M059J (cell line): ENCODE data around the gene CHGA. TPM values are rescaled to one million over a fixed set of nuclear protein-coding genes. Genes with fewer than 3 reads are reported as not detected.
A peak's percentile ranks its signal among the peaks of the same experiment; 100 is the strongest.

Source experiments
- DNase-seq: peaks from one replicate; pipeline ENCODE4 v3.0.0-alpha.2; 2012; ENCODE audit warnings: low read depth
- total RNA-seq: library from RNA; depleted of rRNA; stranded (reverse); fragments of >200 nt; shearing (Covaris generic); gene quantifications from 2 replicates; pipeline ENCODE4 v1.2.3, GENCODE V29; 2014

Gene CHGA
- total RNA-seq, 1 experiment from 2014 or later, result not detected

DNA sequence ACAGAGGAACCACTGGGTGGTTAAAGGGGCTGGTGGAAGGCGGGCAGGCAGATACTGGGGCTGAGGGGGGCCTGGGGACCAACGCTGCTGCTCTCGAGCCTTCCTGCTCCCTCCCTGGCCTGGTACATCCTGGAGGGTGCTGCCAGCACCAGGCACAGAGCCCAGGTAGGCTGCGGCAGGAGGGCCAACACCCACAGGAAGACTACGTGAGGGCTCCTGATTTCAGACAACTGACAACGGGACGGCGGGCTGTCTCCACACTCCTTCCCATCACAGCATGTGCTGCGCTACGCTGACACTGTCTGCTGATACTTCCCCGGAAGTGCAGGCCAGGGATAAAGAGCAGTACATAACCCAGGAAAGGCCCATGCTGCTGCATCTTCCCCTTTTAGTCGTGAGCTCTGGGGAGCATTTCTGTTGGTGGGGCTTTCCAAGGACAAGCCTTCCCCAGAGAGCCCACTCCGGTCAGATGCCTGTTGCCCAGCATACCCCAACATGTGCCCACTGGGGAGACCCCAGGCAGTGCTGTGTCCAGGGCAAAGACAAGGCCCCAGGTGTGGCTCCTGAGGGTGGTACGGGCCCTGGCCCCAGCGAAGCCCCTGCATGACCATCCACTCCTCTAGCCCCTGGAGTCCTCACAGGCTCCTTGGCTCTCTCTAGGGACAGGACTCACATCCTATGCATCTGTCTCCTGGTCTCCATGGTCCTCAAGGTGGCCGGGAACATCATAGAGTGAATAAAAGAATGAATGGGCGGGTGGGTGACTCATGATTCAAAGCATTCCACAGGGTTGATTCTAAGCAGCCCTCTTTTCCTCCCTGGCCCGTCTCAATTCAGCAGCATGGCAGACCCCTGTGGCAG lies 38.0 kb downstream of the CHGA start:
- peak; percentile 38 for DNase-seq

DNA sequence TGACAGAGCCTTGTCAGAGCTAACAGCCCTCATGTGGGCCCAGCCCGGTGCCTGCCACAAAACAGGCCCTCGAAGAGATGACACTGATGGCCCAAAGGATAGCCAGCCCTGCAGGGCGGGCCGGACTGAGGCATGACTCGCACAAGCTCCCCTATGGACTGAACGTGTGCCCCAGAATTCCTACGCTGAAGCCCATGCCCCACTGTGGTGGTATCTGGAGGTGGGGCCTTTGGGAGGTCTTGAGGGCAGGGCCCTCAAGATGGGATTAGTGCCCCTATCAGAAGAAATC lies 38.6 kb downstream of the CHGA start:
- DNase-seq, result no peak

DNA sequence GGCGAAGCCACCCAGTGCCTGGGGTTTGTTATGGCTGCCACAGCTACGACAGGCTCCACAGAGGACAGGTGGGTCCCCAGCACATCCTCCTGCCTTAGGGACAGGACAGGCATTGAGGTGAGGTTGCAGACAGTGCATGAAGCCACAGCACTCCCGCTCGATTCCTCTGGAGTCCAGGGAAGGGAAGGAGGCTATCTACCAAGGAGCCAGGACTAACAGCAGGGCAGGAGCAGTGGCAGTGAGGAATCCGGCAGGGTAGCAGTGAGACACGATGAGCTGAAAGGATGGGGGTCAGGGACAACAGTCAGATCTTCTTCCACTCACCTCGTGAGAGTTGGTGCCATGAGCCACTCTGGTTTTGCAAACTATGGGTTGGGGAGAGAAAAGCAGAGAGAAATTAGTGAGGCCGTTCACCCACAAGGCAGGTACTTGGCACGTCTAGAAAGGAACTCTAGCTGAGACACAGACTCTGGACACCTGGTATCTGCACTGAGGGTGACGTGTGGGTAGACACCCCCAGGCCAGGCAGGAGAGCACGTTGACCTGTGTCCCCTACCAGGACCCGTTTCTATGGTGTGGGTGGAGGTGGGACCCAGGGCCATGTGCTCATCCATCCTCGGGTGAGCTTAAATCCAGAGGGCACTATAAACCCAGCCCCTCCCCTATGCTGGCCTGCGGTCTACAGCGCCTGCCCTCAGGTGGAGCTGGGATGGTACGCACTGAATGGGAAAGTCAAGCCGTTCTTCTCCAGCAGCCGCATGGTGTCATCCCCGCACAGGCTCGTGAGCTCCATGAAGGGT lies 39.3 kb downstream of the CHGA start:
- no peak for DNase-seq

DNA sequence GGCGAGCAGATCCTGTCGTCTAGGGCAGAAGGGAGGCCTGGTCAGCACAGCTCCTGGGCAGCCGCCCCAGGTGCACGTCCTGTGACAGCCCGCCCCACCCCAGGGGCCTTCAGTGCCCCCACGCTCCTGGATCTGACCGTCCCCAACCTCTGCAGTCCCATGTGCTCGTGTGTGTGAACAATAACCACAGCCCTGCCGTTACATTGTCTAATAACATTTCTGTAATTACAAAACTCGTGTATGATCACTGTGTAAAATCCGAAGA lies 39.8 kb downstream of the CHGA start:
- no peak for DNase-seq

DNA sequence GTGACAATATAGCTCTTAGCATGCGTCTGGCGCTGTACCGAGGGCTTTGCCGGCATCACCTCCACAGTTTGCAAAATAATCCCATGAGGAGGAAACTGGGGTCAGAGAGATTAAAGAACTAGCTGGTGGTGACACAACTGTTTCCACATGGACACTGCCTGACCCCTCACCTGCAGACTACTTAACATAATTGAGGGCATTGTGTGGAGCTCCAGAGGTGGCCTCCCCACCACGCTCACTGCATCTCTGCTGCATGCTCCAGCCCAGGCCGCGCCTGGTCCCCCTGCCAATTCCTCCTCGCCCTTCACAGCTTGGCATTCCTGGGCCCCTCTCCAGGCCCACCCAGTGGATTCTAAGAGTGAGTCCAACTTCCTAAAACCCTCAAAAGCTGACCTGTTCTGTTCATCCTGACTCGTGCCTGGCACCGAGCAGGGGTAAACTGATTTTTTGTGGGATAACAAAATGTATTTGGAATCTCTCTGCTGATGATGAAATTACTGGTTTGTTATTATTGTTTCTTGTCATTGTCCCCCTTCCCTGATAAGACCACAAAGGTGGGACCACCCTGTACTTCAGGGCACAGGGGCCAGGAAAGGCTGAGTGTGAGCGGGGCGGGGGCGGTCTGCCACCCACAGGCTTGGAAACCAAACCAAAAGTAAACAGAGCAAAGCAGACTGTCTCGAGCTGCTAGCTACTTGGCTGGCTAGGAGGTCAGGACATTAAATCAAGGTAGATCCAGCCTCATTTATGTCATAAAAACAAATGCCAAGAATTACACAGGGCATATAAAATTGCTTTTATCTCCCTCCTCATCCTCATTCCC lies 40.6 kb downstream of the CHGA start:
- DNase-seq, result no peak

DNA sequence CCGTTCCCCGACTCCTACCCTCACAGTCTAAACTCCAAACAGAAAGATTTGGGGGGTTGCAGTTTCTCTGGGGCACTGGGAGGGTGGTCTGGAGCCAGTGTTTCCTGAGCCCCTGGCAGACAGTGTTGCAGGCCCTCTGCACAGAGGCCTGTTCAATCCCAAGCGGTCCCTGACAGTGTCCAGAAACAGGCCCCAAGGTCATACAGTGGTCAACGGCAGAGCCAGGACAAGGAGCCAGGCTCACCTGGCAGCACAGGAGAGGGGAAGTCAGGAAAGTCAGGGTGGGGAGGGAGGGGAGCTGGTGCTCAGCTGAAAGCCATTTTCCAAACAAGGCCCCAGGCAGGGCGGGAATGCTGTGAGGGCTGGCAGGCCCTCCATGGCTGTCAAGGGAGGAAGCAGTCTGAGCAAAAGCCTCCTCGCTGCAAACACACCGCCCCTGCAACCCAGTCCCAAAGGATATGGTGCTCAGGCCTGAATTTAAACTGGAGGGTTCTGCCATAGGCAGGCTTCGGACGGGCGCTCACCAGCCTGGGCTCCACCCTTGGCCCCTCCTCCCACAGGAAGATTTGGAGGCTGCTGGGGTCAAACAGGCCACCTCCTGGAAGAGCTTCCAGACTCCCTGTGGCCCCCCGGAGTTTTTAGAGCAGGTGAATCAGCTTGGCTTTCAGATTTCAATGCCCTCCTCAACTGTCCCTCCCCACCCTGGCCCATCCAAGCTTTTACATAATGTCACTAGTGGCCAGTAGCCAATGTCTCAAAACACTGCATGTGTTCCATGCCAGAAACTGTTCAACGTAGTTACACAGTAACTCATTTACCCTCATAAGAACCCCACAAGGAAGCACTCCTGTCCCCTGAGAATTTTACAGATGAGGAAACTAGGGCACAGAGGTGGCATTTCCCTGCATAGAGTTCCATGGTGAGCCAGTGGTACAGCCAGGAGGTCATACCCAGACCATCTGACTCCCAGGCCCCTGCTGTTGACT lies 41.5 kb downstream of the CHGA start:
- no peak for DNase-seq

DNA sequence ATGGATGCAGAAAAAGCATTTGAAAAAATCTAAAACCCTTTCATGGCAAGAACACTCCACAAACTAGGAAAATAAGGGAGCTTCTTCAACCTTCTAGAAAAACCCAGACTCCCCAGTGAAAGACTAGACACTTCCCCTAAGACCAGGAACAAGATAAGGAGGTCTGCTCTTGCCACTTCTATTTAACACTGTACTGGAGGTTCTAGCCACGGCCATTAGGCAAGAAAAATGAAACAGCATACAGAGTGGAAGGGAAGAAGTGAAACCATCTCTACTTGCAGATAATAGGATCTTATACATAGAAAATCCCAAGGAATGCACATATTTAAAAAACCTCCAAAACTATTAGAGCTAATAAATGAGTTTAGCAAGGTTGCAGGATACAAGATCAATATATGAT lies 42.3 kb downstream of the CHGA start:
- DNase-seq, result no peak

DNA sequence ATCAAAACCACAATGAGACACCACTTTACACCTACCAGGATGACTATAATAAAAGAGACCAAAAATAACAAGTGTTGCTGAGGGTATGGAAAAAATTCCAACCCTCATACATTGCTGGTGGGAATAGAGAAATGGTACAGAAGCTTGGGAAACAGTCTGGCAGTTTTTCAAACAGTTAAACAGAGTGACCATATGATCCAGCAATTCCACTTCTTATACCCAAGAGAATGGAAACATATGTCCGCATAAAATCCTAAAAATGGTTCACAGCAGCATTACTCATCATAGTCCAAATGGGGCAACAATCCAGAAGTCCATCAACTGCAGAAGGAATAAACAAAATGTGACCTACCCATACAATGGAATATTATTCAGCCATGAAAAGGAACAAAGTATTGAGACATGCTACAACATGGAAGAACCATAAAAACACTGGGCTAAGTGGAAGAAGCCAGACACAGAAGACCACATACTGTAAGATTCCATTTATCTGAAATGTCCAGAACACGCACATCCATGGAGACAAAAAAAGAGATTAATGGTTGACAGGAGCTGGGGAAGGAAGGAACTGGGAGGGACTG lies 44.5 kb downstream of the CHGA start:
- no peak for DNase-seq

DNA sequence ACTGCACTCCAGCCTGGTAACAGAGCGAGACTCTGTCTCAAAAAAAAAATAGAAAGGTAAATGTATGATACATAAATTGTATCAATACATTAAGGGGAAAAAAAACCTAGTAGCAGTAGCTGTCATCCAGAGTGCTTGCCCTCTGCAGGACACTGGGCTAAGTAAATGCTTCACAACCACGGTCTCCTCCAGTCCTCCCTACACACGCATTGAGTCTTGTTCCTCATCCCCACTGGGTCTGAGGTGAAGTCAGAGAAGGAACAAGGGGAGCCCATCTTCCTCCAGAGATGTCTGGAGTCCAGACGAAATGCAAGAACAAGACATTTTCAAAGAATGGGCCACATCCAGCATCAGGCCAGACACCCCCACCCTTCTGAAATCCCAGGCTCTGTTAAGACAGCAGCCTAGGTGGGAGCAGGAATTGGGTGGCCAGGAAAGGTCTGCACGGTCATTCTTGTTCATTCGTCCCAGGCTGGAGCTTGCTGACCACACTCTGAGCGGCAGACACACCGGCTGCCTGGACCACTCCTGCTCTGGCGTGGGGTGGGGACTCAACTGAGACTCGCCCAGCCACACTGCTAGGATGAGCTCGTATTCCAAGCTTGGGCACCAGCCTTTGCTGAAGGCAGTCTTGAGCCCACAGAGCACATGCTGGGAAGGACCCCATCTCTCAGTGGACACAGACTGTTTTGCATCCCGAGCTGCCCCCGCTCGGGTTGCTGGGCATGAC lies 45.5 kb downstream of the CHGA start:
- no peak for DNase-seq

DNA sequence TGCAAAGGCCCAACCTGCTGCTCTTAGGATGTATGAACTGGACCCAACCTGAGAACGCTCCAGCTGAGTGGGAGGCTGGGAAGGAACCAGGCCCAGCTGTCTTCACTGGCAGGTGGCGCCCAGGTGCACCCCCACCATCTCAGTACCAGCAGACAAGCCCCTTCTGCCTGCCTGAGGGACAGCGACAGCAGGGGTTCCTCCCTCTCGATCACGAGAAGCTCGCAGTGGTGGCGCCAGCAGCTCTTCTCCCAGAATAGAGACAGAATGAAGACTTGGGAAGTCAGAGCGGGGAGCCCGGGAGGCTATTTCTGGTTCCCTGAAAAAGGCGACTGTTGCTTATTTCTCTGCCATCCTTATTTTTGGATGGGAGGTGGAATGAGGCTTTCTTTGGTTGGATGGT lies 46.5 kb downstream of the CHGA start:
- DNase-seq, result no peak

DNA sequence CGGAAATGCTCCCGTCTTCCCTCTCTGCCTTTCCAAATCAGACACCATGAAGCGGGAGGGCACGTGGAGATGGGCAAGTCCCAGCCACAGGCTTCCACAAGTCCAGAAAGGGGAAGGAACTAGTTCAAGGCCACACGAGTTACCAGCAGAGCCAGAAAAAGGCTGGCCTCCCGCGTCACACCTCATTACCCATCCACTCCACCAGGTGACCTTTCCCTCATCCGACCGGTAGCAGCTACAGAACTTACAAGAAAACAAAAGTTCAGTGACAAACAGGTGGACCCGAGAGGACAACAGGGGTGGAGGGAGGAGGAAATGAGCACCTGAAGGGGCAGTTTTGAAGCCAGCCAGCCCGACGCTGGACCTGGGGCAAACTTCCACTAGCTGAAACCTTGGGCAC lies 46.9 kb downstream of the CHGA start:
- DNase-seq, result no peak

DNA sequence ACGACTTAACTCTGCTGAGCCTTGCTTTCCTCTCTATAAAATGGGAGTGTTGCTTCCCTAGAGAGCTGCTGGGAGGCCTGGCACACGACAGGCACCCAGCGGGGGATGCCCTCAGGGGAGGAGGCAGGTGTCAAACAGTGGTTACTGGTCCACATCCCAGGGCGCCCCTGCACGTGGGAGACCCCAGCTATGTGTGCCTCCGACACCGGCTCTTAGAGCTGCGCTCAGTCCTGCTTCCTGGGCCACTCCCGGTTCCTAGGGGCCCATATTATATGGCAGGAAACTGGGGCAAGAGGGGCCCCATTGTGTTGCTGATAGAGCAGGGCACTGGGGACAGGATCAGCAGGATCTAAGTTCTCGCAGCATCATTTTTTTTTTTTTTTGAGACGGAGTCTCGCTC lies 47.3 kb downstream of the CHGA start:
- DNase-seq, result no peak

DNA sequence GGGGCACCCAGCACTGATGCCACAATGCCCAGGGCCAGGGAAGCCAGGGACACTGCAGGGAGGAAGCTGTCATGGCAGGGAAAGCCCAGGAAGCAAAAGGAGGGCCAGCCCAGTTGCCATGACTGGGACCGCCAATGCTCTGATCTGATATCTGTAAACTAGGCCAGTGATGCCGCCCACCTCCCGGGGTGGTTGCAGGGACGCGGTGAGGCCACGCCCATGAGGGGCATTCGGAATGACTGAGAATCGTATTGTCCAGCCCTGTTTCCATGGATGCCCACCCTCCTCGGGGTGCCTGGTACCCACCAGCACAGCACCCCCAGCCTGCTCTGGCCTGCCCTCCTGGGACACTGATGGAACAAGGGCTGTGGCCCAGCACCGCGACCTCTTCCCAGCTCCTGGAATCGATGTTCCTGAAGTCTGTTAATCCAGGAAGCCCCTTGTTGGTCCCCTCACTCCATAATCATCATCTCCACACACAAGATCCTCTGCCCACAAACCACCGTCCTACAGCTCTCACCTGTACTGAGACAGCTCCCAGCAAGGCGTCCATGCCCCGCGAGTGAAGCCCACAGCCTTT lies 48.7 kb downstream of the CHGA start:
- DNase-seq, result no peak

DNA sequence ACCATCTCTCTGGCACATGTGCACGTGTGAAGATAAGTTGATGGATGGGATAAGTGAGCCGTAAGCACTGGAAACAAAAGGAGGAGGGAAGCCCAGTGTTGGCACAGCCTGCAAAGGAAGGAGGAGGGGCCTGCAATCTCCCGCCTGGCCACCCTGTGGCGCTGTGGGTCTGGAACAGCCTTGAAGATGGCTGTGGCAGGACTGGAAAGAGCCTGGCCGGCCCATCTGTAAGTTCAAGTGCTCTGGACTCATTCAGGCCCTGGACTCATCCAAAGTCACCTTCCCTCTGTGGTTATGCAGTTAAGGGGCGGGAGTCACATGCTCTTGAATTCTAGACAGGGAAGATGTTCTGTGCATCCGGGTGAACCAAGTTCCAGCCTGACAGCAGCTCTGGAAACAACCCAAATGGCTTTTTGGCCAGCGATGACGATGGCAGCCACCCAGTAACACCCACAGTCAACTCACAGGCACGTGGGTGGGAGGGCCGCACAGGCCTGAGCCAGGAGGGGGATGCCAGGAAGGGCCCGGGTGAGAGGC lies 50.4 kb downstream of the CHGA start:
- DNase-seq, result peak; percentile 64

DNA sequence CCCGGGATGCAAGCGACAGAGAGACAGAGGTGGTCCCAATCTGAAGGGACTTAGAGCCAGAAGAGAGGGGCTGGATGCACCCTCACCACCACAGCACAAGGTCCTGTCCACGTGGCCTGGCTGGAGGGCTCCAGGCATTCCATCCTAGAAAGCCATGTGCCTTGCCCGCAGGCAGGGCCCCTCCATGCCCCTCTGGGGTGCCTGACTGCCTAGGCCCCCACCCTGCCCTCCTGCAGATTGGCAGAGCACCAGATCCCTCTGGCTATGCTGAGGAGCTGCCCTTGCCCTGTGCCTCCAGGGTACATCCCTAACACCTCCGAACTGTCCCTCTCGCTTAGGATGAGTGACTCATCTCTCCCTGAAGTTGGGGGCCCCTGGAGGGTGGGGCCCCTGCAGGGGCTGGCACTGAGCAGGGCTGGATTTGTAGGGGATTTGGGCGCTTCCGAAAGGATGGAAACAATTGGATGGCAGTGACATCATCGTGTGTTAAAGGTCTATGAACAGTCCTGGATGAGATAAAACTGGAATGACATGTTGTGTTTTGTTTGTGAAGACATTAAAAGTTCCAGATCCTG lies 50.9 kb downstream of the CHGA start:
- peak; percentile 36 for DNase-seq

DNA sequence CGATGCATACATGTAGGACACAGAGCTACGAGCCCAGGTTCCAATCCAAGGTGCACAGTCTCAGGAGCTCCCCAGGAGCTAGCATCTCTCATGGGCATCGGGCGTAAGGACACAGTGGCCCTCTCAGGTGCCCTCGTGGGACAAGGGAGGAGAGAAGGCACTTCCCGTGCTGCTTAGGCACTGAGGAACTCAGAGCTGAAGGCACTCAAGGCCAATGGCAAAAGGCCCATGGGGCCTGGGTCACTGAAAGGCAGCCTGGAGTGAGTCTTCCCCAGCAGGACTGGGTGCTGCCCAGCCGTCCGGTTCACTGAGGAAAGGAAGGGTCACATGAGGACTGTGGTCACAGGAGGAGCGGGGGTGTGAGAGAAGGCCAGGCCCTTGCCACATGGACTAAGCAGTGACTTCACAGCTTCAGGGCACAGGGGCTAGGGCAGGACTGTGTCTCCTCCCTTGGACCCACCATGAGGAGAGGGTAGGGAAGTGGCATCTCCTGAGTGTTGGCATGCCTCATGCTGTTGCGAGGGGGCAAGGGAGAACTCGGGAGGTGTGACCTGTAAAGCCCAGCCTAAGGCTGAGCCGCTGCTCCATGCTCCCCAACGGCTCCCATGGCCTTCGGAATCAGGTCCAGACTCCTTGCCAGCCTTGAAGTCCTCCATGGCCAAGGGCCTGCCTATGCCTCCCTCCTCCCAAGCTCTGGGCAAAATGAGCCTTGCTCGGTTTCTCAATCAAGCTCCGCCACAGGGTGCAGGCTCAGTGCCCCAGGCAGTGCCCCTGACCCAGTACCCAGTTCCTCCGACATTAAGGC lies 51.8 kb downstream of the CHGA start:
- DNase-seq, result no peak

DNA sequence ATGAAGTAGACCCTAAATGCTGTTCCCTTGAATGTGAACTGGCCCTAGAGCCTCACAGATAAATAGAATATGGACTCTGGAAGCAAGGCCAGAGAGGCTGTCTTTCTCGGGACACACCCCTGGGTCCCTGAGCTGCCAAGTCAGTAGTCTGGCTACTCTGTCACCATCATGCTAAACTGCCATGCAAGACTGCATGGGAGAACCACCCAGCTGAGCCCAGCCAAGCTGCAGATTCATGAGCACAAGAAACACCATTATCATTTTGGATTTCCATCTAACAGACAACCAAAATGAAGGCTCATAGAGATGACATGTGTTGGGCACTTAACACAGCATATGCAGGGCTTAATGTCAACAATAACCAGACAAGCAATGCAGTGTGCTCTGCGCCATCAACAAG lies 53.3 kb downstream of the CHGA start:
- DNase-seq, result no peak

DNA sequence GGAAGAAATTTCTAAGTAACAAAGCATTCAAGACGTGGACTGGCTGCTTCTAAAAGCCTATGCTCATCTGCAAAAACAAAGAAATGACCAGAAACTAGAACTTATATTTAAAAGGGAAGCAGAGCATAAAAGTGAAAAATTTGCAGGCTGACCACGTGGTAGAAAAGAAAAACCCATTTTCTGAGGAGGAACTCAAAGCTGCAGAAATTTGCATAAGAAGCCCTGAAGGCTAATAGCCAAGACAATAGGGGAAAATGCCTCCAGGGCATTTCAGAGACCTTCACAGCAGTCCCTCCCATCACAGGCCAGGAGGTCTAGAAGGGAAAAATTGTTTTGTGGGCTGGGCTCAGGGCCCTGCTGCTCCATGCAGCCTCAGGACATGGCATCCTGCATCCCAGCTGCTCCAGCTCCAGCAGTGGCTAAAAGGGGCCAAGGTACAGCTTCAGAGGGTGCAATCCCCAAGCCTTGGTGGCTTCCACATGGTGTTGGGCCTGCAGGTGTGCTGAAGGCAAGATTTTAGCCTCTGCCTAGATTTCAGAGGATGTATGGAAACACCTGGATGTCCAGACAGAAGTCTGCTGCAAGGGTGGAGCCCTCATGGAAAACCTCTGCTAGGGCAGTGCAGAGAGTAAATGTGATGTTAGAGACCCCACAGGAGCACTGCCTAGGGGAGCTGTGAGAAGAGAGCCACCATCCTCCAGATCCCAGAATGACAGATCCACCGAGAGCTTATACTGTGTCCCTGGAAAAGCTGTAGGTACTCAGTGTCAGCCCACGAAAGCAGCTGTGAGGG lies 55.5 kb downstream of the CHGA start:
- no peak for DNase-seq
